Activated naive CD8-positive, alpha-beta T cell treated with anti-CD3 and anti-CD28 coated beads, Interleukin-2, amount 10 ng/mL, durations not matched to agents 7 days and 5 days (primary cell): ENCODE measurements around the gene SH2D3A. TPM values are rescaled to one million over a fixed set of nuclear protein-coding genes. Genes with fewer than 3 reads are reported as not detected.
"Not testable (repeated sequence)": the region's sequence is repeated elsewhere in the genome, so short reads cannot be mapped to it uniquely, and the experiment has no call there.

Source experiments
- ATAC-seq: fragments of 150-1000 bp; cut with Tn5 transposase; one replicate; pipeline ENCODE4 v1.10.0; 2021; ENCODE audit warnings: low read depth, moderate library complexity
- POLR2A ChIA-PET: fragments of 350-600 bp; sonication (Branson Sonifier 250); formaldehyde crosslinking; loops from one replicate; lab custom pipeline; 2021; ENCODE audit warnings: antibody characterized with exemption; lab: Charles Lee
- DNase-seq: peaks from one replicate; pipeline ENCODE4 v3.0.0; 2021
- H3K27ac Mint-ChIP-seq: one replicate; pipeline ENCODE4 v1.8.0; 2022; ENCODE audit warnings: mild to moderate bottlenecking, mixed read lengths
- H3K27me3 Mint-ChIP-seq: one replicate; pipeline ENCODE4 v1.8.0; 2022; ENCODE audit warnings: mild to moderate bottlenecking, moderate library complexity, mixed read lengths
- H3K36me3 Mint-ChIP-seq: one replicate; pipeline ENCODE4 v1.8.0; 2021; ENCODE audit warnings: mild to moderate bottlenecking, mixed read lengths
- H3K4me1 Mint-ChIP-seq: one replicate; pipeline ENCODE4 v1.8.0; 2021; ENCODE audit warnings: mixed read lengths
- H3K4me3 Mint-ChIP-seq: one replicate; pipeline ENCODE4 v1.8.0; 2022; ENCODE audit warnings: mild to moderate bottlenecking, moderate library complexity, mixed read lengths
- H3K9me3 Mint-ChIP-seq: one replicate; pipeline ENCODE4 v1.8.0; 2021; ENCODE audit warnings: mixed read lengths
- total RNA-seq, 2 experiments: library from RNA; stranded (reverse); gene quantifications; one replicate each; pipeline ENCODE4 v1.2.3, GENCODE V29; 2021

The SH2D3A gene
- total RNA-seq, 2 experiments from 2014 or later = 35.5 to 35.7 TPM

- Mint-ChIP-seq H3K9me3 (no peaks in the 10 kb centered on the region), H3K36me3 (peaks cover 25% of the 10 kb centered on the region), H3K27ac (peak overlapping the region; percentile 93), H3K4me1 (peaks cover 53% of the 10 kb centered on the region), H3K4me3 (peak overlapping the region; percentile 86), H3K27me3 (no peaks in the 10 kb centered on the region)
- DNase-seq = no peak
- ATAC-seq = peak; percentile 12
- POLR2A ChIA-PET = interaction anchor here (0.6 to 6.1 kb wide), 10 partner anchors 9 to 320 kb away, joined by 3 to 88 read pairs (median 6); partner anchors contain the start of genes SH2D3A, TRIP10 and VAV1
Measured at GRCh38 chr19:6800991-6801484, 33.8 kb upstream of the SH2D3A start.

GRCh38 chr19:6800160-6800790 is 33.0 kb upstream of the SH2D3A start:
- not testable (repeated sequence) for DNase-seq, ATAC-seq, H3K9me3 Mint-ChIP-seq, H3K27me3 Mint-ChIP-seq
- Mint-ChIP-seq H3K36me3 (peaks cover 28% of the 10 kb centered on the region), H3K27ac (peak overlapping the region; percentile 93), H3K4me1 (peaks cover 54% of the 10 kb centered on the region), H3K4me3 (peak overlapping the region; percentile 86)
- POLR2A ChIA-PET = interaction anchor here (0.9 to 6.1 kb wide), 7 partner anchors 9 to 61 kb away, joined by 3 to 88 read pairs (median 9); partner anchors contain the start of genes SH2D3A, TRIP10 and VAV1

GRCh38 chr19:6797646-6798045 is 30.4 kb upstream of the SH2D3A start:
- DNase-seq = no peak
- ATAC-seq = no peak
- Mint-ChIP-seq H3K27ac (peak overlapping the region; percentile 13), H3K4me1 (peaks cover 62% of the 10 kb centered on the region), H3K27me3 (no peaks in the 10 kb centered on the region), H3K36me3 (peaks cover 40% of the 10 kb centered on the region), H3K4me3 (no peak overlapping the region), H3K9me3 (peaks cover 3% of the 10 kb centered on the region)
- POLR2A ChIA-PET = interaction anchor here (0.6 to 6.1 kb wide), 3 partner anchors 9 to 282 kb away, joined by 3 to 88 read pairs (median 3); partner anchors contain the start of gene VAV1

GRCh38 chr19:6796278-6796677 is 29.0 kb upstream of the SH2D3A start:
- no peak for DNase-seq
- POLR2A ChIA-PET = no interaction called here
- Mint-ChIP-seq H3K27me3 (no peaks in the 10 kb centered on the region), H3K36me3 (peaks cover 54% of the 10 kb centered on the region), H3K9me3 (peaks cover 3% of the 10 kb centered on the region), H3K27ac (peak overlapping the region; percentile 3), H3K4me1 (peaks cover 66% of the 10 kb centered on the region), H3K4me3 (no peak overlapping the region)
- ATAC-seq = no peak

- peaks cover 61% of the 10 kb centered on the region for H3K36me3 Mint-ChIP-seq
- ATAC-seq (no peak), DNase-seq (no peak)
- no peaks in the 10 kb centered on the region for H3K27me3 Mint-ChIP-seq
- peaks cover 3% of the 10 kb centered on the region for H3K9me3 Mint-ChIP-seq
- no peak overlapping the region for H3K27ac Mint-ChIP-seq
- peaks cover 61% of the 10 kb centered on the region for H3K4me1 Mint-ChIP-seq
- POLR2A ChIA-PET = interaction anchor here (0.6 kb wide), 1 partner anchor 49 kb away, joined by 8 read pairs; no protein-coding TSS in a partner anchor
- no peak overlapping the region for H3K4me3 Mint-ChIP-seq
Measured at GRCh38 chr19:6794686-6795431, 27.6 kb upstream of the SH2D3A start.

GRCh38 chr19:6793973-6794372 is 26.7 kb upstream of the SH2D3A start:
- H3K27me3 Mint-ChIP-seq = no peaks in the 10 kb centered on the region
- H3K9me3 Mint-ChIP-seq = peaks cover 4% of the 10 kb centered on the region
- H3K27ac Mint-ChIP-seq = no peak overlapping the region
- DNase-seq (no peak), ATAC-seq (no peak)
- H3K4me3 Mint-ChIP-seq = no peak overlapping the region
- peaks cover 56% of the 10 kb centered on the region for H3K4me1 Mint-ChIP-seq
- H3K36me3 Mint-ChIP-seq = peaks cover 63% of the 10 kb centered on the region
- POLR2A ChIA-PET = no interaction called here

GRCh38 chr19:6793411-6793810 is 26.2 kb upstream of the SH2D3A start:
- Mint-ChIP-seq H3K27me3 (no peaks in the 10 kb centered on the region), H3K27ac (no peak overlapping the region), H3K4me1 (peaks cover 59% of the 10 kb centered on the region), H3K36me3 (peaks cover 66% of the 10 kb centered on the region), H3K4me3 (no peak overlapping the region), H3K9me3 (peaks cover 4% of the 10 kb centered on the region)
- POLR2A ChIA-PET = no interaction called here
- no peak for ATAC-seq
- DNase-seq = no peak

- no peak for ATAC-seq
- no peak overlapping the region for H3K4me3 Mint-ChIP-seq
- H3K27ac Mint-ChIP-seq = no peak overlapping the region
- DNase-seq = no peak
- POLR2A ChIA-PET = interaction anchor here (0.9 to 2.3 kb wide), 3 partner anchors 9 to 310 kb away, joined by 3 to 11 read pairs (median 10); partner anchors contain the start of genes DENND1C and VAV1
- no peaks in the 10 kb centered on the region for H3K27me3 Mint-ChIP-seq
- peaks cover 65% of the 10 kb centered on the region for H3K36me3 Mint-ChIP-seq
- H3K4me1 Mint-ChIP-seq = peaks cover 51% of the 10 kb centered on the region
- H3K9me3 Mint-ChIP-seq = peaks cover 4% of the 10 kb centered on the region
Measured at GRCh38 chr19:6791237-6791636, 24.0 kb upstream of the SH2D3A start.

- Mint-ChIP-seq H3K27me3 (no peaks in the 10 kb centered on the region), H3K36me3 (peaks cover 65% of the 10 kb centered on the region), H3K4me1 (peaks cover 48% of the 10 kb centered on the region), H3K4me3 (no peak overlapping the region), H3K9me3 (peaks cover 4% of the 10 kb centered on the region), H3K27ac (no peak overlapping the region)
- ATAC-seq (no peak), DNase-seq (no peak)
- POLR2A ChIA-PET = interaction anchor here (1.3 to 2.3 kb wide), 3 partner anchors 10 to 18 kb away, joined by 3 to 11 read pairs (median 10); partner anchors contain the start of gene VAV1
Measured at GRCh38 chr19:6790194-6791128, 23.2 kb upstream of the SH2D3A start.

- peaks cover 64% of the 10 kb centered on the region for H3K36me3 Mint-ChIP-seq
- no peak overlapping the region for H3K27ac Mint-ChIP-seq
- H3K9me3 Mint-ChIP-seq = peaks cover 1% of the 10 kb centered on the region
- no peaks in the 10 kb centered on the region for H3K27me3 Mint-ChIP-seq
- peaks cover 43% of the 10 kb centered on the region for H3K4me1 Mint-ChIP-seq
- H3K4me3 Mint-ChIP-seq = no peak overlapping the region
- DNase-seq (no peak), ATAC-seq (no peak)
- POLR2A ChIA-PET = interaction anchor here (1.2 kb wide), 1 partner anchor 9 kb away, joined by 3 read pairs; no protein-coding TSS in a partner anchor
Measured at GRCh38 chr19:6788896-6789295, 21.7 kb upstream of the SH2D3A start.

GRCh38 chr19:6787393-6787792 is 20.2 kb upstream of the SH2D3A start:
- peaks cover 55% of the 10 kb centered on the region for H3K36me3 Mint-ChIP-seq
- POLR2A ChIA-PET = interaction anchor here (1.3 kb wide), 1 partner anchor 14 kb away, joined by 4 read pairs; no protein-coding TSS in a partner anchor
- H3K4me1 Mint-ChIP-seq = peaks cover 34% of the 10 kb centered on the region
- no peaks in the 10 kb centered on the region for H3K27me3 Mint-ChIP-seq
- no peak for DNase-seq
- H3K9me3 Mint-ChIP-seq = peaks cover 1% of the 10 kb centered on the region
- no peak overlapping the region for H3K4me3 Mint-ChIP-seq
- no peak for ATAC-seq
- no peak overlapping the region for H3K27ac Mint-ChIP-seq

- ATAC-seq = no peak
- POLR2A ChIA-PET = no interaction called here
- H3K4me3 Mint-ChIP-seq = no peak overlapping the region
Measured at GRCh38 chr19:6779206-6779605, 12.0 kb upstream of the SH2D3A start.

More at GRCh38 chr19:6779206-6779605, 12.0 kb upstream of the SH2D3A start:
- Mint-ChIP-seq H3K27ac (peak overlapping the region; percentile 21), H3K36me3 (peaks cover 51% of the 10 kb centered on the region), H3K27me3 (no peaks in the 10 kb centered on the region), H3K4me1 (peaks cover 46% of the 10 kb centered on the region), H3K9me3 (peaks cover 5% of the 10 kb centered on the region)
- no peak for DNase-seq
